DND-41 (cell line): Measurements from ENCODE around the gene MALRD1.

ENCODE experiments used
- ATAC-seq: fragments of 200-7000 bp; cut with Tn5 transposase; 3 replicates; pipeline ENCODE4 v1.9.1; 2021; ENCODE audit warnings: low read depth; ENCODE audit not compliant: insufficient read depth
- DNase-seq: peaks from one replicate; pipeline ENCODE4 v3.0.0-alpha.2; 2020
- H2AFZ ChIP-seq: 2 replicates; pipeline ENCODE4 v1.6.0; 2012; ENCODE audit warnings: low read depth, low read length
- H3K27ac ChIP-seq: 2 replicates; pipeline ENCODE4 v1.5.1; 2012; ENCODE audit warnings: low read length, inconsistent platforms
- H3K27me3 ChIP-seq: fragments of 200-600 bp; sonication (generic); 2 replicates; pipeline ENCODE4 v1.6.0; 2012; ENCODE audit warnings: low read length, mild to moderate bottlenecking, inconsistent platforms; ENCODE audit not compliant: insufficient read depth, poor library complexity
- H3K36me3 ChIP-seq: 2 replicates; pipeline ENCODE4 v1.5.1; 2012; ENCODE audit warnings: low read length, inconsistent platforms; ENCODE audit not compliant: insufficient read depth
- H3K4me1 ChIP-seq: 2 replicates; pipeline ENCODE4 v1.5.1; 2012; ENCODE audit warnings: mild to moderate bottlenecking, low read length; ENCODE audit not compliant: insufficient read depth
- H3K4me2 ChIP-seq: 2 replicates; pipeline ENCODE4 v1.6.0; 2012; ENCODE audit warnings: mild to moderate bottlenecking, moderate library complexity, low read length, inconsistent platforms; ENCODE audit not compliant: insufficient read depth
- H3K4me3 ChIP-seq, 2 experiments: fragments of 200-600 bp in 1 of 2; shearing (Covaris generic) in 1 of 2; 2 replicates each; pipeline ENCODE4 v1.5.1; 2012 to 2016; ENCODE audit warnings: inconsistent platforms in 2 of 2, low read length in 2 of 2, mild to moderate bottlenecking in 2 of 2, low read depth in 1 of 2, moderate library complexity in 1 of 2
- H3K79me2 ChIP-seq: 2 replicates; pipeline ENCODE4 v1.6.0; 2012; ENCODE audit warnings: low read length, inconsistent platforms; ENCODE audit not compliant: insufficient read depth
- H3K9ac ChIP-seq: 2 replicates; pipeline ENCODE4 v1.6.0; 2012; ENCODE audit warnings: low read depth, mild to moderate bottlenecking, inconsistent platforms, low read length, moderate library complexity
- H3K9me3 ChIP-seq: 2 replicates; pipeline ENCODE4 v1.5.1; 2012; ENCODE audit warnings: low read length, moderate library complexity, mild to moderate bottlenecking, inconsistent platforms; ENCODE audit not compliant: insufficient read depth, severe bottlenecking
- H4K20me1 ChIP-seq: 2 replicates; pipeline ENCODE4 v1.6.0; 2012; ENCODE audit warnings: low read length; ENCODE audit not compliant: insufficient read depth
- CTCF ChIP-seq: IDR thresholded peaks from 2 replicates; pipeline ENCODE4 v1.5.1; 2012; ENCODE audit warnings: borderline replicate concordance, low read length, moderate library complexity, mild to moderate bottlenecking; ENCODE audit not compliant: poor library complexity, severe bottlenecking; ENCODE audit errors: extremely low read depth
- EZH2 ChIP-seq: IDR thresholded peaks from 3 replicates; pipeline ENCODE4 v1.6.1; 2012; ENCODE audit warnings: borderline replicate concordance, low read depth, mild to moderate bottlenecking, moderate library complexity, low read length, inconsistent platforms; ENCODE audit not compliant: severe bottlenecking

Gene MALRD1

DNA sequence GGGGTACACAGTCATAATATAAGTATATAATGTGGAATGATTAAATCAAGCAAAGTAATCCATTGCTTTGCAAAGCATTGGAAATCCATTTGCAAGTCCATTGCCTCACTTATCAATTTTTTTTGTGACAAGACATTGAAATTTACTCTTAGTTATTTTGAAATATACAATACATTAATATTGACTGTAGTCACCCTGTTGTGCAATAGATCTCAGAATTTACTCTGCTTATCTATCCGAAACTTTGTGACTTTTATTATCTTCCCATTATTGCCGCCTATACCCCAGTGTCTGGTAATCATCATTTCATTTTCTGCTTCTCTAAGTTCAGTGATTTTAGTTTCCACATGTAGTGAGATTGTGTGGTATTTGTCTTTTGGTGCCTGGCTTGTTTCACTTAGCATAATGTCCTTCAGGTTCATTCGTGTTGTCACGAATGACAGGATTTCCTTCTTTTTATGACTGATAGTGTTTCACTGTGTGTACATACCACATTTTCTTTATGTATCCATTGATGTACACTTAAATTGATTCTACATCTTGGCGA lies 5.8 kb downstream of the MALRD1 start:
- H3K27ac ChIP-seq, result no peak overlapping the region
- no peak for DNase-seq
- H3K4me2 ChIP-seq, result no peak overlapping the region
- no peaks in the 10 kb centered on the region for H3K4me1 ChIP-seq
- H2AFZ ChIP-seq, result no peak overlapping the region
- no peak overlapping the region for H3K9ac ChIP-seq
- H3K27me3 ChIP-seq, result no peaks in the 10 kb centered on the region
- H3K4me3 ChIP-seq, result no peak overlapping the region
- H3K79me2 ChIP-seq, result no peaks in the 10 kb centered on the region
- no peaks in the 10 kb centered on the region for H3K36me3 ChIP-seq
- H4K20me1 ChIP-seq, result no peaks in the 10 kb centered on the region
- H3K9me3 ChIP-seq, result no peaks in the 10 kb centered on the region
- no peak for ATAC-seq
- TF ChIP-seq CTCF, result no peak
- TF ChIP-seq EZH2, result no peak

DNA sequence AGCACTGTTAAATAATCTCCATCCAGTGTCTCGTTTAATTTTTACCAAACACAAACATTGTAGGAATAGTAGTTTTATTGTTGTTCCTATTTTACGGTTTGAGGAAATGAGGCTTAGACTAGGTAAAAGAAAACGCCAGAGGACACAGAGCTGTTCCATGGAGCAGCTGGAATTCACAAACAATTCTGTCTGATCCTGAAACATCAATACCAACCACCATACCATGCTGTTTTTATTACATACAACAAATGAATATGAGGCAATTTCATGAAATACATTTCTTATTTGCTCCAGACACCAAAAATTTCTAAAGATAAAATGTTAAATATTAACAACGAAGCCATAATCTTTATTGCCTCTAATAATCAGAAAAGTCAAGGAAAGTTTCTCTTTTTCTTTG lies 9.4 kb downstream of the MALRD1 start:
- Histone ChIP-seq H3K27ac (no peak overlapping the region), H3K4me3 (no peak overlapping the region), H3K27me3 (no peaks in the 10 kb centered on the region), H3K9me3 (no peaks in the 10 kb centered on the region), H3K79me2 (no peaks in the 10 kb centered on the region), H4K20me1 (no peaks in the 10 kb centered on the region), H3K9ac (no peak overlapping the region), H3K4me1 (no peaks in the 10 kb centered on the region), H3K4me2 (no peak overlapping the region), H2AFZ (no peak overlapping the region), H3K36me3 (no peaks in the 10 kb centered on the region)
- TF ChIP-seq EZH2 (no peak), CTCF (no peak)
- DNase-seq (no peak), ATAC-seq (no peak)

DNA sequence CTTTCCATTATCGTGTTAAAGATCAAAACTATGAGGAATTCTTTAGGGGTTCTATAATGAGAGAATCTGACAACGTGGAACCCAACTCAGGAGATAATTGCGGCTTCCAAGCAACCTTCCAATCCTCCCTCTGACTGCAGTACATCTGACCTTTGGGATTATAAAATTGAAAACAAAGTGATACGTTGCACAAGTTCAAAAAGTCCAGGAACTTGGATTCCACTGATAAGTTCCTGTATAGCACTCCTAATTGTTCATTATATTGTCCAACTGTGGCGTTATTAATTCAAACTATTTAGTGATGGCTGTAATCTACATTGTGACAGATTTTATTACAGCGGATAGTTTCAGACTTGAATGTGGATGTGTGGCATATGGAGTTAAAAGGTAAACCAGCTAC lies 15.4 kb downstream of the MALRD1 start:
- Histone ChIP-seq H3K4me1 (no peaks in the 10 kb centered on the region), H3K4me2 (no peak overlapping the region), H3K9me3 (no peaks in the 10 kb centered on the region), H3K27ac (no peak overlapping the region), H3K9ac (no peak overlapping the region), H3K79me2 (no peaks in the 10 kb centered on the region), H4K20me1 (no peaks in the 10 kb centered on the region), H2AFZ (no peak overlapping the region), H3K36me3 (no peaks in the 10 kb centered on the region), H3K27me3 (no peaks in the 10 kb centered on the region), H3K4me3 (no peak overlapping the region)
- DNase-seq (no peak), ATAC-seq (no peak)
- TF ChIP-seq EZH2, result no peak
- no peak for TF ChIP-seq CTCF

DNA sequence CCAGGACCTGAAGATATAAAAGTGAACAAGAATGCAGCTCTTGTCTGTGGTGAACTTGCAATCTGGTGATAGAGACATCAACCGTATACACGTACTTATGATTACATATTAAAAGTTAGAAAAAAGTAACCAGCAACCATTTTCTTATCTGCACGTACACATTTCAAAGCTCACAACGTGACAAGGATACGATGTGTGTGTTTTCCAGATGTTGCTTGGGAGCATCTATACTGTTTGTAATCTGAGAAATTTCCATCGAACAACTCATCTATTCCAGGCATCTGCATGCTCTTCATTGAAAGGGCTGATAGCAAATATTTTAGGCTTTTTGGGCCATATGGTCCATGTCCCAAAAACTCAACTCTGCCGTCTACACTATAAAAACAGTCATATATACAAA lies 23.3 kb downstream of the MALRD1 start:
- Histone ChIP-seq H3K4me2 (no peak overlapping the region), H3K4me1 (no peaks in the 10 kb centered on the region), H3K27me3 (no peaks in the 10 kb centered on the region), H3K79me2 (no peaks in the 10 kb centered on the region), H3K36me3 (no peaks in the 10 kb centered on the region), H4K20me1 (no peaks in the 10 kb centered on the region), H3K9ac (no peak overlapping the region), H2AFZ (no peak overlapping the region), H3K9me3 (no peaks in the 10 kb centered on the region), H3K4me3 (no peak overlapping the region), H3K27ac (no peak overlapping the region)
- ATAC-seq, result no peak
- no peak for TF ChIP-seq EZH2
- TF ChIP-seq CTCF, result no peak
- no peak for DNase-seq
